ENCODE data around the gene EIF5A.

DNA sequence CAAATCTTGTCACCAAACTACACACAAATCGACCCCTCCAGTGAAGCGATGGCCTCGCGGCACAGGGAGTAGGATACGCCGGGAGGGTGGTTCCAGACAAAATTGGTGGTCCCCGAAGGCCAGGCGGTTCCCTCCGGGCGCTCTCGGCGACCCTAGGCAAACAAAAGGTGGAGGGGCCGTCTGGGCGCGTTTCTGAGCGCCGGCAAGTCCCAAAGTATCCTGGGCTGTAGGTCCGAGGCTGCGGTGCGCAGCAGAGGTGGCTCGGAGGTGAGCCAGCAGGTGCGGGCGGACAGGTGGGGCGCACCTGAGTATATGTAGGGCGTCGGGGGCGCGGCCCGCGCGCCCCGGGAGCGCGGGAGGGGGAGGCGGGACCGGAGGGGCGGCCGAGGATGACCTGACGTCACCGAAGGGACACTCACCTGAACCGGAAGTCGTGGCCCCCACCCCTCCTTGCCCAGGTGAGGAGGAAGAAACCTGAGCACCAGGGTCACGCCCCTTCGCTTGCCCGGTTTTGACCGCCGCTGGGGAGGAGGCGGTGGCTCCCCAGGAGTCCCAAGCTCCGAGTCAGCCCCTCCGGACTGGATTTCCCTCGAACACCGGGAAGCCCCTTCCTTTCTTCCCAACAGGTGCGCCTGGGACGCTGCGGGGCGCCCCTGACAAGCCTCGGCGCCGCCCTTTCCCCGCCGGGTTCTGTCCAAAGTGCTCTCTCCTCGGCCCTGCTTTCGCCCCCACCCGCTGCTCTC, 45.1 kb upstream of the EIF5A start, which contains the start of gene CLDN7:
- TF ChIP-seq POLR2A (IDR thresholded peaks at IDR 0.05; ENCODE audit: low read depth, low read length), result no peak
- TF ChIP-seq POLR2AphosphoS5 (IDR thresholded peaks at IDR 0.05; ENCODE audit: low read depth, low read length), result no peak
